Large intestine (tissue), 3 donors: Measurements from ENCODE around the gene GNGT2. TPM values are rescaled to one million over a fixed set of nuclear protein-coding genes. Genes with fewer than 3 reads are reported as not detected.
"Not testable (repeated sequence)": the region's sequence is repeated elsewhere in the genome, so short reads cannot be mapped to it uniquely, and the experiment has no call there.

Experiments
- DNase-seq, 2 donors: peaks; one replicate each; pipeline versions ENCODE4 v3.0.0 to v3.0.0-alpha.2; 2013
- H3K27ac ChIP-seq: one replicate; pipeline ENCODE4 v1.5.1; 2013; ENCODE audit warnings: low read length
- H3K27me3 ChIP-seq: 2 replicates; pipeline ENCODE4 v1.6.1; 2013; ENCODE audit warnings: low read length; ENCODE audit not compliant: control insufficient read depth, insufficient read depth
- H3K36me3 ChIP-seq: 2 replicates; pipeline ENCODE4 v1.6.1; 2013; ENCODE audit warnings: low read length; ENCODE audit not compliant: control insufficient read depth, insufficient read depth
- H3K4me1 ChIP-seq: one replicate; pipeline ENCODE4 v1.6.1; 2013; ENCODE audit warnings: low read length; ENCODE audit not compliant: control insufficient read depth, insufficient read depth
- H3K4me3 ChIP-seq: one replicate; pipeline ENCODE4 v1.5.1; 2013; ENCODE audit warnings: low read length
- H3K9me3 ChIP-seq: one replicate; pipeline ENCODE4 v1.6.1; 2013; ENCODE audit warnings: mild to moderate bottlenecking, low read depth, low read length, moderate library complexity; ENCODE audit not compliant: control insufficient read depth
- WGBS: methylation state at CpG from one replicate; pipeline ENCODE4 v1.1.5; 2013; ENCODE audit warnings: low lambda C conversion rate; ENCODE audit not compliant: insufficient coverage; 5-methylcytosine and 5-hydroxymethylcytosine counted together
- polyA plus RNA-seq: library from polyadenylated mRNA; unstranded; fragments of 120-200 nt; gene quantifications from one replicate; pipeline ENCODE4 v1.2.1, GENCODE V29; 2013

The GNGT2 gene
- polyA plus RNA-seq, 1 donor = 4.2 TPM

DNA sequence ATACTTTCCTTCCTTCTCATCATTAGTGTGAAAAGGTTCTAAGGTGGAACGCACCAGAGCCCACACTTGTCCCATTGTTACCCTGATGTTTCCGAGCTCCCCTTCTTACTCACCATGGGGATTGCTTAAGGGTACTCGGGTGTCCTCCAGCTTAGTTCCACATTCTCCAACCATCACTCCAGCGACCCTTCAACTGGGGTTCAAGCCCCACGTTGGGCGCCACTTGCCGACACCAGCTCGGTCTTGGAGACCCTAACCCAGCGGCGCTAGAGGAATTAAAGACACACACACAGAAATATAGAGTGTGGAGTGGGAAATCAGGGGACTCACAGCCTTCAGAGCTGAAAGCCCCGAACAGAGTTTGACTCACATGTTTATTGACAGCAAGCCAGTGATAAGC lies 34.4 kb downstream of the GNGT2 start:
- H3K27ac ChIP-seq, H3K27me3 ChIP-seq: not testable (repeated sequence)
- WGBS = 40% methylated on average over 1 of the region's 11 CpGs

DNA sequence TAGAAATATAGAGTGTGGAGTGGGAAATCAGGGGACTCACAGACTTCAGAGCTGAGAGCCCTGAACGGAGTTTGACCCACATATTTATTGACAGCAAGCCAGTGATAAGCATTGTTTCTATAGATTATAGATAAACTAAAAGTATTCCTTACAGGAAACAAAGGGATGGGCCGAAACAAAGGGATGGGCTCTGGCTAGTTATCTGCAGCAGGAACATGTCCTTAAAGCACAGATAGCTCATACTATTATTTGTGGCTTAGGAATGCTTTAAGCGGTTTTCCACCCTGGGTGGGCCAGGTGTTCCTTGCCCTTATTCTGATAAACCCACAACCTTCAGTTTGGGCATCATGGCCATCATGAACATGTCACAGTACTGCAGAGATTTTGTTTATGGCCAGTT lies 39.7 kb downstream of the GNGT2 start:
- DNase-seq, H3K27ac ChIP-seq, H3K4me1 ChIP-seq, H3K27me3 ChIP-seq, H3K4me3 ChIP-seq, H3K9me3 ChIP-seq, H3K36me3 ChIP-seq: not testable (repeated sequence)
- WGBS = no CpG with 5 or more reads among the region's 3 CpGs

More for the DNA sequence above, 34.4 kb downstream of the GNGT2 start:
- not testable (repeated sequence) for H3K4me1 ChIP-seq, H3K36me3 ChIP-seq, H3K9me3 ChIP-seq, DNase-seq, H3K4me3 ChIP-seq

DNA sequence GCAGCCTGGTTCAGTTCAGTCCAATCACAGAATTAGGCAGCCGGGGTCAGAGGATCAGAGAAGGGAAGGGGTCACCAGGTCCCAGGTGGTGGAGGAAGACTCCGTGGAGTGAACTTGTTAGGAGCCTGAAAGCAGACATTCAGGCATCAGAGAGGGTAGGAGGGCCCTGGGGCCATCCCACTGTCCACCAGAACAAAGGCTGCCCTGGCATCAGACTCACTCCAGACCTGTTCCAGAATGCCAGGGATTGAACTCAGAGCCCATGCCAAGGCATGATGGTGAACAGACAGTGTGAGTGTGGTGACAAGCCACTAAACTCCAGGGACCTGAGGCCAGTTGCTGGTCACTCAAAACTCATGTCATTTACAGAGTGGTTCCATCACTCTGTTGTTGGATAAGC lies 40.2 kb downstream of the GNGT2 start:
- H3K4me1 ChIP-seq = no peaks in the 10 kb centered on the region
- no peaks in the 10 kb centered on the region for H3K36me3 ChIP-seq
- H3K9me3 ChIP-seq = no peaks in the 10 kb centered on the region
- no peak for DNase-seq
- no CpG with 5 or more reads among the region's 2 CpGs for WGBS
- no peak overlapping the region for H3K4me3 ChIP-seq
- no peak overlapping the region for H3K27ac ChIP-seq
- H3K27me3 ChIP-seq = peaks cover 5% of the 10 kb centered on the region

DNA sequence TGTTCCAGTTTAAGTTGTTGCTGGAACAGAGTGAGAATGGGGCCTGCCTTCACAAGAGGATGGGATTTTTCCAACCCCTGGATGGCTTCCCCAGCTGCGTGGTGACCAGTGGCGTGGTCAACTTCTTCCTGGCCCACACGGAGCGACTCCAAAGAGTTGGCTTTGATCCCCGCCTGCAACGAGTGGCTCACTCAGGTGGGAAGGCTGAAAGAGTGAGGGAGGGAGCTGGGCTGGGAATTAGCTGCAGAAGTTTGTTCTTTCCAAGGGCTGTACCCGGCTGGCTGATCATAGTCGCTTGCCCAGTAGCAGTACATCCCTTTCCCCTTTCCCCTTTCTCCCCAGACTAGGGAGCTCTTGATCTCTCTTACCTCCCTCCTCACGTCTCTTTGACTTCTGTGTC lies 41.7 kb downstream of the GNGT2 start:
- Histone ChIP-seq H3K27me3 (peaks cover 5% of the 10 kb centered on the region), H3K9me3 (no peaks in the 10 kb centered on the region), H3K36me3 (no peaks in the 10 kb centered on the region), H3K4me1 (no peaks in the 10 kb centered on the region), H3K4me3 (no peak overlapping the region), H3K27ac (no peak overlapping the region)
- WGBS = 57% methylated on average over 1 of the region's 9 CpGs
- no peak for DNase-seq

DNA sequence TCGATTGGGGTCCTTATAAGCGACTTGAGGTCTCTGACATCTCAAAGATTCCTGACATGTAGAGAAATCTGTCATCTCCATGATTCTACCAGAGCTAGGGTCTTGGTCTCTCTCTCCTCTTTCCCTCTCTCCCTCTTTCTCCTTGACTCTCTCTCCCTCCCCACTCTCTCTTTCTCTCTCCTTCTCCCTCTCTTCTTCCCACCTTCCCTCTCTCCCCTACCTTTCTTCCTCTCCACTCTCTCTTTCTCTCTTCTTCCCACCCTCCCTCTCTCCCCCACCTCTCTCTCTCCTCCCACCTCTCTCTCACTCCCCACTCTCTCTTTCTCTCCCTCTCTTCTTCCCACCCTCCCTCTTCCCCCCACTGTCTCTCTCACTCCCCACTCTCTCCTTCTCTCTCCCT lies 45.2 kb downstream of the GNGT2 start:
- H3K4me3 ChIP-seq = no peak overlapping the region
- no peaks in the 10 kb centered on the region for H3K4me1 ChIP-seq
- H3K9me3 ChIP-seq = no peaks in the 10 kb centered on the region
- no peak for DNase-seq
- no peak overlapping the region for H3K27ac ChIP-seq
- H3K27me3 ChIP-seq = peaks cover 9% of the 10 kb centered on the region
- H3K36me3 ChIP-seq = no peaks in the 10 kb centered on the region
- WGBS = no CpG with 5 or more reads among the region's 2 CpGs

DNA sequence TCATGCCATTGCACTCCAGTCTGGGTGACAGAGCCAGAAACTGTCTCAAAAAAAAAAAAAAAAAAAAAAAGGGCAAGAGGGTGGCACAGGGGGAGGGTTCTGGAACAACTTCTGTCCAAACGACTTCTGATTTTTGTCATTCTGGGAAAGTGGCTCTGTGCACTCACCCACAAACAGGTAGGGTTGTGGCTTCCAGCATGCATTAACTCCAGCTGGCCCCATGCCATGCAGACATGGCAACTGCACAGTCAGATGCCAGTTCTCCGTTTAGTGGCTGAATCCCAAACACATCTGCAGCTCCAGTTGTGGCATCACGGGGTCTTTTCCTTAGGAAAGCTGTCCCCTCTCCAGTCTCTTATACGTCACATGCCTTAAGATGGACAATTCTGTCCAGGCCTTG lies 47.5 kb downstream of the GNGT2 start:
- peaks cover 3% of the 10 kb centered on the region for H3K27me3 ChIP-seq
- no peaks in the 10 kb centered on the region for H3K36me3 ChIP-seq
- no peaks in the 10 kb centered on the region for H3K4me1 ChIP-seq
- DNase-seq = no peak
- no CpG with 5 or more reads among the region's 4 CpGs for WGBS
- H3K27ac ChIP-seq = no peak overlapping the region
- H3K4me3 ChIP-seq = no peak overlapping the region
- H3K9me3 ChIP-seq = no peaks in the 10 kb centered on the region

DNA sequence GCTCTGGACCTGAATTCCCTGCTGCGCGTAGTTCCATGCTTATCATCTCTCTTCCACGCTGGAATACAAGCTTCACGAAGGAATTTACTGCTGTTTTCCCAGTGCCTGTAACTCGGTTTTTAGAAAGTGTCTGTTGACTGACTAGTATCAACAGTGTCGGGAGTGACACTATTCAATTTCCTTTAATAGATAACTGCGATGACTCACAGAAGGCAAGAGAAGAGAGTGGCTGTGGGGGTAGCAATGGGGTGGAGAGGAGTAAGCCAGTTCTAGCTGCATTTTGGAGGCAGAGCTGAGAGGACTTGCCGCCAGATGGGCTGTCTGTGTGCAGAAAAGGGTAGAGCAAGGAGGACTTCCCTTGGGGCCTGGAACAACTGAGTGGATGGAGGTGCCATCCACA lies 52.6 kb downstream of the GNGT2 start:
- H3K9me3 ChIP-seq = no peaks in the 10 kb centered on the region
- DNase-seq = peak in 1 of 2 donors; percentile 43
- H3K36me3 ChIP-seq = no peaks in the 10 kb centered on the region
- 28% methylated on average over 4 of the region's 8 CpGs for WGBS
- H3K4me1 ChIP-seq = no peaks in the 10 kb centered on the region
- H3K27ac ChIP-seq = no peak overlapping the region
- H3K27me3 ChIP-seq = peaks cover 5% of the 10 kb centered on the region
- H3K4me3 ChIP-seq = no peak overlapping the region

DNA sequence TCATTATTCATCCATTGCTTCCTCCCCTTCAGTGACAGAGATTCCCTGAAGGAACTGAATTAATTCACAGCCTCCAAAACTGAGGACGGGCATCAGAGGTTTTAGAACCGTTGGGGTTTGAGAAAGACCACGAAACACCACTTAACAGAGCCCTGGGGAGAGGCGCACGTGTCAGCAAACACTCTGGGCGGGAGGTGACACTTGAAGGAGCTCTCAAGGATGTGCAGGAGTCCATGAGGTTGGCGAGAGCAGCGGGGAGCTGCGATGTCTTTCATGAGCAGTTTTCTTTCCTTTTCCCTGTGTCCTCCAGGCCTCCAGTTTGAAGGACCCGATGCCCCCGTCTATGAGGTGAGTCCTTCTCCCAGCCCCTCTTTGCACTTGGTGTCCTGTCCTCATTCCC lies 54.1 kb downstream of the GNGT2 start:
- no peak for DNase-seq
- no CpG with 5 or more reads among the region's 11 CpGs for WGBS
- H3K4me1 ChIP-seq = no peaks in the 10 kb centered on the region
- H3K9me3 ChIP-seq = no peaks in the 10 kb centered on the region
- no peaks in the 10 kb centered on the region for H3K36me3 ChIP-seq
- H3K27me3 ChIP-seq = peaks cover 5% of the 10 kb centered on the region
- no peak overlapping the region for H3K27ac ChIP-seq
- H3K4me3 ChIP-seq = no peak overlapping the region

Other genes starting within 250 kb of the GNGT2 start
- gene GIP, start 242.0 kb downstream of the GNGT2 start, polyA plus RNA-seq = 98.8 TPM
- 30.7 TPM for gene IGF2BP1, start 213.2 kb downstream of the GNGT2 start, polyA plus RNA-seq
- 2.6 TPM for gene B4GALNT2, start 77.8 kb downstream of the GNGT2 start, polyA plus RNA-seq
- 9.3 TPM for gene ABI3, start 133 bp upstream of the GNGT2 start, polyA plus RNA-seq
- gene PHOSPHO1, start 20.2 kb upstream of the GNGT2 start, polyA plus RNA-seq = 2.3 TPM
- 20.1 TPM for gene ZNF652, start 151.7 kb upstream of the GNGT2 start, polyA plus RNA-seq
- gene PHB1, start 204.3 kb upstream of the GNGT2 start, polyA plus RNA-seq = 160 TPM